HCT116 (cell line): ENCODE data around the gene NEB. TPM values are rescaled to one million over a fixed set of nuclear protein-coding genes. Genes with fewer than 3 reads are reported as not detected.

Experiments used
- ATAC-seq: fragments of 200-7000 bp; cut with Tn5 transposase; 2 replicates; pipeline ENCODE4 v1.9.1; 2020; ENCODE audit warnings: mild to moderate bottlenecking, moderate library complexity
- BruUV-seq: library from RNA; stranded (reverse); fragments of 400-500 nt; replicated peaks from 2 replicates; lab custom pipeline; 2021; lab: Mats Ljungman, UMichigan
- CTCF ChIA-PET: fragments of 300-600 bp; sonication (Branson Sonifier 250); formaldehyde crosslinking; loops from one replicate; lab custom pipeline; 2021; ENCODE audit warnings: antibody characterized with exemption; lab: Charles Lee
- POLR2A ChIA-PET: fragments of 300-600, 350-600 bp; sonication (Branson Sonifier 250); formaldehyde crosslinking; loops from one replicate; lab custom pipeline; 2021; ENCODE audit warnings: antibody characterized with exemption; lab: Charles Lee
- RAD21 ChIA-PET, 2 experiments: fragments of 300-600 bp; sonication (Branson Sonifier 250); formaldehyde crosslinking; loops; one replicate each; lab custom pipeline; 2023; ENCODE audit warnings: low total read pairs in 2 of 2; ENCODE audit not compliant: uncharacterized antibody in 2 of 2, unreplicated experiment in 2 of 2, low non-redundant PET in 1 of 2; lab: Charles Lee
- DNase-seq: peaks from one replicate; pipeline ENCODE4 v3.0.0-alpha.2; 2010; ENCODE audit warnings: low read depth, low spot score
- H2AFZ ChIP-seq: fragments of 200-600 bp; shearing (Covaris generic), sonication (generic); 2 replicates; pipeline ENCODE4 v1.6.1; 2017; ENCODE audit warnings: low read depth, mixed run types, mixed read lengths, antibody characterized with exemption, low read length; ENCODE audit not compliant: poor library complexity, severe bottlenecking
- H3K27ac ChIP-seq: 2 replicates; pipeline ENCODE4 v1.5.1; 2012; ENCODE audit warnings: low read depth, low read length
- H3K27me3 ChIP-seq: fragments of 200-600 bp; sonication (generic); 2 replicates; pipeline ENCODE4 v1.6.1; 2016; ENCODE audit warnings: mixed run types, low read length, mixed read lengths; ENCODE audit not compliant: insufficient read depth
- H3K36me3 ChIP-seq, 2 experiments: fragments of 200-500 bp in 1 of 2; fragments of 200-600 bp in 1 of 2; sonication (Bioruptor generic) in 1 of 2; sonication (generic) in 1 of 2; 2 replicates each; pipeline versions ENCODE4 v1.5.1 to v1.6.1; 2014 to 2016; ENCODE audit warnings: low read length in 2 of 2, inconsistent platforms in 1 of 2, mixed read lengths in 1 of 2, mixed run types in 1 of 2; ENCODE audit not compliant: insufficient read depth in 2 of 2, control insufficient read depth in 1 of 2
- H3K4me1 ChIP-seq, 2 experiments: fragments of 200-600 bp in 1 of 2; sonication (generic) in 1 of 2; 2 replicates each; pipeline versions ENCODE4 v1.5.1 to v1.6.1; 2012 to 2017; ENCODE audit warnings: low read length in 2 of 2, inconsistent platforms in 1 of 2, mild to moderate bottlenecking in 1 of 2, mixed read lengths in 1 of 2, mixed run types in 1 of 2, moderate library complexity in 1 of 2; ENCODE audit not compliant: insufficient read depth in 2 of 2, control insufficient read depth in 1 of 2
- H3K4me2 ChIP-seq: fragments of 200-600 bp; sonication (generic); 2 replicates; pipeline ENCODE4 v1.6.1; 2017; ENCODE audit warnings: mixed run types, low read length, mixed read lengths
- H3K4me3 ChIP-seq, 2 experiments: fragments of 200-600 bp in 1 of 2; sonication (generic) in 1 of 2; replicated peaks in 1 of 2; 2 replicates each; pipeline ENCODE4 v1.5.1; 2011 to 2016; ENCODE audit warnings: low read length in 2 of 2, control low read depth in 1 of 2, low read depth in 1 of 2, mild to moderate bottlenecking in 1 of 2, mixed read lengths in 1 of 2, mixed run types in 1 of 2
- H3K79me2 ChIP-seq: fragments of 200-600 bp; sonication (generic); 2 replicates; pipeline ENCODE4 v1.6.1; 2017; ENCODE audit warnings: mild to moderate bottlenecking, mixed run types, low read length, moderate library complexity, mixed read lengths; ENCODE audit not compliant: insufficient read depth
- H3K9ac ChIP-seq: fragments of 200-600 bp; sonication (generic); 2 replicates; pipeline ENCODE4 v1.6.1; 2016; ENCODE audit warnings: low read length, mixed read lengths
- H3K9me2 ChIP-seq: fragments of 200-600 bp; sonication (generic), shearing (Covaris generic); 2 replicates; pipeline ENCODE4 v1.6.1; 2017; ENCODE audit warnings: mixed run types, mild to moderate bottlenecking, moderate library complexity; ENCODE audit not compliant: insufficient read depth
- H3K9me3 ChIP-seq, 2 experiments: fragments of 200-500 bp in 1 of 2; fragments of 200-600 bp in 1 of 2; sonication (Bioruptor generic) in 1 of 2; sonication (generic) in 1 of 2; 2 replicates each; pipeline ENCODE4 v1.6.1; 2014 to 2017; ENCODE audit warnings: low read length in 2 of 2, mixed read lengths in 2 of 2, inconsistent platforms in 1 of 2, low read depth in 1 of 2, mild to moderate bottlenecking in 1 of 2, mixed run types in 1 of 2, moderate library complexity in 1 of 2; ENCODE audit not compliant: control insufficient read depth in 1 of 2, insufficient read depth in 1 of 2
- H4K20me1 ChIP-seq: fragments of 200-600 bp; sonication (generic), shearing (Covaris generic); 2 replicates; pipeline ENCODE4 v1.6.1; 2017; ENCODE audit warnings: mixed run types, mild to moderate bottlenecking, moderate library complexity; ENCODE audit not compliant: insufficient read depth
- CBX3 ChIP-seq: IDR thresholded peaks from 2 replicates; pipeline ENCODE4 v1.6.1; 2012; ENCODE audit warnings: low read depth
- CTCF ChIP-seq, 3 experiments: fragments of 200-600 bp in 1 of 3; sonication (generic) in 1 of 3; IDR thresholded peaks in 2 of 3; conservative IDR thresholded peaks in 1 of 3; 2 replicates each; pipeline ENCODE4 v1.5.1; 2012 to 2017; ENCODE audit warnings: low read depth in 2 of 3, low read length in 2 of 3, antibody characterized with exemption in 1 of 3, borderline replicate concordance in 1 of 3, control low read depth in 1 of 3, mild to moderate bottlenecking in 1 of 3, mixed read lengths in 1 of 3, mixed run types in 1 of 3, moderate library complexity in 1 of 3; ENCODE audit not compliant: insufficient read depth in 1 of 3
- EZH2 ChIP-seq: fragments of 200-600 bp; sonication (generic); IDR thresholded peaks from 2 replicates; pipeline ENCODE4 v1.6.1; 2017; ENCODE audit warnings: antibody characterized with exemption, mixed run types
- EZH2phosphoT487 ChIP-seq: fragments of 200-600 bp; IDR thresholded peaks from 2 replicates; pipeline ENCODE4 v1.6.1; 2018; ENCODE audit warnings: antibody characterized with exemption, borderline replicate concordance
- JUND ChIP-seq: IDR thresholded peaks from 2 replicates; pipeline ENCODE4 v1.6.1; 2012
- MAX ChIP-seq: IDR thresholded peaks from 2 replicates; pipeline ENCODE4 v1.6.1; 2012
- RAD21 ChIP-seq: IDR thresholded peaks from 2 replicates; pipeline ENCODE4 v1.6.1; 2012; ENCODE audit warnings: low read depth, mild to moderate bottlenecking
- SIN3A ChIP-seq: IDR thresholded peaks from 2 replicates; pipeline ENCODE4 v1.6.1; 2012; ENCODE audit warnings: low read depth
- SP1 ChIP-seq: IDR thresholded peaks from 2 replicates; pipeline ENCODE4 v1.6.1; 2012; ENCODE audit warnings: low read depth
- SRF ChIP-seq: IDR thresholded peaks from 2 replicates; pipeline ENCODE4 v1.6.1; 2012; ENCODE audit warnings: low read depth
- ZBTB33 ChIP-seq: IDR thresholded peaks from 2 replicates; pipeline ENCODE4 v1.6.1; 2011; ENCODE audit warnings: mild to moderate bottlenecking, low read length, moderate library complexity; ENCODE audit not compliant: insufficient replicate concordance; ENCODE audit errors: extremely low read depth
- ZFX ChIP-seq: fragments of 450-650 bp; IDR thresholded peaks from 2 replicates; pipeline ENCODE4 v1.6.1; 2017
- ZNF274 ChIP-seq: fragments of 200-500 bp; sonication (Bioruptor generic); IDR thresholded peaks from 2 replicates; pipeline ENCODE4 v1.6.1; 2014; ENCODE audit warnings: mild to moderate bottlenecking, low read depth, low read length, inconsistent platforms
- intact Hi-C: fragments of 100-400 bp; cut with micrococcal nuclease; formaldehyde crosslinking; loops from 2 replicates; pipeline ENCODE4 v1.10.0; 2022
- total RNA-seq: library from RNA; stranded (reverse); gene quantifications from one replicate; pipeline ENCODE4 v1.2.1, GENCODE V29; 2021; ENCODE audit not compliant: unreplicated experiment
- TF ChIP-seq, protein P1 (sequence below): IDR thresholded peaks from 2 replicates; pipeline ENCODE4 v1.6.1; 2012

The NEB gene
- total RNA-seq, 1 experiment from 2014 or later, result 0.34 TPM

DNA sequence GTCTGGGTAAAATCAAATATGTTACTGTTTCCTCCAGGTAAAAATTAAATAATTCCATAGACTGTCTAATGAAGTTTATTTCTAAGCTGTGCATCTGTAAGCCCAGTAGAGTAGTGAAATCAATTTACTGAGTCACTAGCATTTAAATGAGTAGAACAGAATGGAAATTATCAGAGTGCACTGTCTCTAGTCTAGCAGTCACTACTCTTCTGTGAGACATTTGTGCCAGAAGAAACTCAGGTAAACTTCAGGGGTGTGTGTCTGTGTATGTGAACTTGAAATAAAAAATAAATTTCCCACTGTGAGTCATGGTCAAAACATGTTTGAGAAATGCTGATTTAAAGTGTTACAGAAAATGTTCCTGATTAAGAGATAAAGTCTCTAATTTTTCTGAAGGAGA, 178.2 kb downstream of the NEB start:
- no peak overlapping the region for H3K27ac ChIP-seq
- ChIA-PET POLR2A (no interaction called here), RAD21 (no interaction called here), CTCF (no interaction called here)
- BruUV-seq, result no TSS peak
- no peaks in the 10 kb centered on the region for H3K36me3 ChIP-seq
- H3K4me1 ChIP-seq, result no peaks in the 10 kb centered on the region
- no peak overlapping the region for H3K4me3 ChIP-seq
- H3K27me3 ChIP-seq, result no peaks in the 10 kb centered on the region
- ATAC-seq, result no peak
- no peaks in the 10 kb centered on the region for H4K20me1 ChIP-seq
- no peaks in the 10 kb centered on the region for H3K9me3 ChIP-seq
- no peak for TF ChIP-seq MAX
- no peak for TF ChIP-seq ZFX
- TF ChIP-seq EZH2, result no peak
- TF ChIP-seq JUND, result no peak
- no peak for TF ChIP-seq SRF
- no peak overlapping the region for H3K9ac ChIP-seq
- H3K9me2 ChIP-seq, result no peaks in the 10 kb centered on the region
- no peak overlapping the region for H2AFZ ChIP-seq
- no peaks in the 10 kb centered on the region for H3K79me2 ChIP-seq
- DNase-seq, result no peak
- H3K4me2 ChIP-seq, result no peak overlapping the region
- intact Hi-C loops, result no loop called here

DNA sequence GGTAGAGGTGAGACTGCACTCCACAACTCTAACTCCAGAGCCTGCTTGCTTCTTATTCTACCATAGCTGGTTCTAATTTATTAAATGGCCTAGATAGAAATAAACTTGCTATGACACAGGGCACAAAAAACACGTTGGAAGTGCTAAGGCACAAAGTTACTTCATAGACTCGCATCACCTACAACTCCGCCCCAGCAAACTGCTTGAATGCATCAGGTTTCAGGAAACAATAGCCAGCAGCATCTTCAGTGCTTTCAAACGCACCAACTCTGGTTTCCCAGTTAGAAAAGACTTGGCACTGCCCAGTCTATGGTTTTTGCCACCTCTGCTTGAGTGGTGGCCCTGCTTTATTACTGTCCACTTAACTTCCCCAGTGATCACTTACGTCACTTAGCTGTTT, 182.0 kb downstream of the NEB start:
- H3K27me3 ChIP-seq, result no peaks in the 10 kb centered on the region
- DNase-seq (no peak), ATAC-seq (no peak)
- H3K4me1 ChIP-seq, result no peaks in the 10 kb centered on the region
- H3K4me2 ChIP-seq, result no peak overlapping the region
- H3K9me2 ChIP-seq, result no peaks in the 10 kb centered on the region
- no peak overlapping the region for H3K27ac ChIP-seq
- RAD21 ChIA-PET, result no interaction called here
- H3K36me3 ChIP-seq, result no peaks in the 10 kb centered on the region
- POLR2A ChIA-PET, result no interaction called here
- no peaks in the 10 kb centered on the region for H3K9me3 ChIP-seq
- intact Hi-C loops, result no loop called here
- no peak overlapping the region for H3K4me3 ChIP-seq
- H4K20me1 ChIP-seq, result no peaks in the 10 kb centered on the region
- CTCF ChIA-PET, result no interaction called here
- BruUV-seq, result no TSS peak
- no peaks in the 10 kb centered on the region for H3K79me2 ChIP-seq
- H2AFZ ChIP-seq, result no peak overlapping the region
- no peak overlapping the region for H3K9ac ChIP-seq
- TF ChIP-seq SIN3A (no peak), SP1 (no peak), ZNF274 (no peak), ZBTB33 (no peak), EZH2phosphoT487 (no peak), RAD21 (no peak), CTCF (IDR thresholded peaks at IDR 0.05 in 2 of 3, conservative IDR thresholded peaks at IDR 0.05 in 1 of 3; ENCODE audit: borderline replicate concordance in 1 of 3, insufficient read depth in 1 of 3, low read depth in 2 of 3, low read length in 2 of 3) (no peak), CBX3 (no peak), ZFX (no peak)
- TF ChIP-seq, protein P1, sequence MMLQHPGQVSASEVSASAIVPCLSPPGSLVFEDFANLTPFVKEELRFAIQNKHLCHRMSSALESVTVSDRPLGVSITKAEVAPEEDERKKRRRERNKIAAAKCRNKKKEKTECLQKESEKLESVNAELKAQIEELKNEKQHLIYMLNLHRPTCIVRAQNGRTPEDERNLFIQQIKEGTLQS, result no peak
